GM12892 (cell line): Measurements from ENCODE around the gene ZSCAN10.

Source experiments
- POLR2A ChIP-seq: IDR thresholded peaks from 2 replicates; pipeline ENCODE4 v1.6.1; 2011; ENCODE audit warnings: low read depth, low read length, control low read depth
- TAF1 ChIP-seq: IDR thresholded peaks from 2 replicates; pipeline ENCODE4 v1.6.1; 2011; ENCODE audit warnings: low read depth, mild to moderate bottlenecking, control low read depth, low read length, borderline replicate concordance

DNA sequence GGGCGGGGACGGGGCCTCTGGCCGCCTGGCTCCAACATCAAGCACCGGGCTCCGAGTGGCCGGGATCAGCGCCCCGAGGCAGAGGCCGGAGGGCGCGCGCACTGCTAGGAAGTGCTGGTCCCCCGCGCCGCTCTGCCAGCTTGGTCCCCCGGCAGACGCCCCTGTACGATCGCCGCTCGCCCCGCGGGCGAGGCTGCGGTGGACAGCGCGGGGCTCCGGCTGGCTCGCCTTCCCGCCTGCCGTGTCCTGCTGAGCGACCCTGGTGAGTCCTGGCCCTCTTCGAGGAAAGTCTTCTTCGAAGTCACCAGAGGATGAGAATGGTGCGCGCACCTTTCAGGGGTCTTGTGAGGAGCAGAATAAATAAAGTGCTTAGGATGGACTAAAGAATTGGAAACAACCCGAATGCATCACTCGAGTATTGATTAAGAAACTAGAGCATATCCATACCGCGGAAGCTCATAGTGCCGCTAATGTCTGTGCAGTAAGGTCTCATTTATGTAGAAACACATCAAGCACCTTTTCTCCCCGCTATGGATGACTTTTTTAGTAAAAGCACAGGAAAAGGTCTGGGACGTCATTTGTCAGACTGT is 36.1 kb upstream of the ZSCAN10 start:
- TF ChIP-seq TAF1 = no peak
- TF ChIP-seq POLR2A = peak; percentile 51; the same call in 1 of the 2 replicates
